Brain microvascular endothelial cell (primary cell): ENCODE measurements around the gene KIAA1217.

Experiments
- DNase-seq: peaks from one replicate; pipeline ENCODE4 v3.0.0-alpha.2; 2020
- H3K27ac ChIP-seq: fragments of 250-450 bp; sonication (Bioruptor Pico); 2 replicates; pipeline ENCODE4 v1.5.1; 2020; ENCODE audit warnings: mild to moderate bottlenecking, moderate library complexity
- H3K27me3 ChIP-seq: fragments of 250-450 bp; sonication (Bioruptor Pico); replicated peaks from 2 replicates; pipeline ENCODE4 v1.5.1; 2020; ENCODE audit warnings: mild to moderate bottlenecking
- H3K36me3 ChIP-seq: fragments of 250-450 bp; sonication (Bioruptor Pico); replicated peaks from 2 replicates; pipeline ENCODE4 v1.5.1; 2020; ENCODE audit warnings: mild to moderate bottlenecking
- H3K4me3 ChIP-seq: 2 replicates; pipeline ENCODE4 v1.5.1; 2011; ENCODE audit warnings: low read depth, mild to moderate bottlenecking, control low read depth, low read length, moderate library complexity
- CTCF ChIP-seq: IDR thresholded peaks from 2 replicates; pipeline ENCODE4 v1.5.1; 2011; ENCODE audit warnings: low read depth, mild to moderate bottlenecking, moderate library complexity, low read length, control low read depth, inconsistent platforms; ENCODE audit errors: missing control alignments
- in situ Hi-C: cut with HindIII; loops from 2 replicates; pipeline ENCODE4 v1.10.0; 2017; ENCODE audit warnings: low sequenced_read_pairs, low pct_ligation_motif_present

Gene KIAA1217

DNA sequence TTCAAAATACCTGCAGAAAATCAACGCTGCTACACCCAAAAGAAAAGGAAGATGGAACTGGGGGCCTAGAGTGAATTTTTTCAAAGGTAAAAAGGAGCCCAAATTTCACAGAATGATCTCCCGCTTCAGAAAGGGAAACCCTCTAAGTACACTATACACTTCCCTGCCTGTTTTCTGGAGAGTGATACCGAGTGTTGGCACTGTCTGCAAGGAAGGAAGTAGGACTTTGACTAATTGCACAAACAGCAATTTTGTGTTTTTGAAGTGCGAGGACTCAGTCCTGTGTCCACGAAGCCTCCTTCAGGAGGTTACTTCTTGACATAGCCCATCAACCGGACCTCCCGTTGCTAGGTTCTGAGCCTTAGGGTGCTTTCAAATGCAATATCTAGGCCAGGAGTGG, 106.3 kb downstream of the KIAA1217 start:
- no peaks in the 10 kb centered on the region for H3K36me3 ChIP-seq
- in situ Hi-C loops: no loop called here
- no peaks in the 10 kb centered on the region for H3K27me3 ChIP-seq
- H3K27ac ChIP-seq: no peak overlapping the region
- no peak overlapping the region for H3K4me3 ChIP-seq
- no peak for DNase-seq
- TF ChIP-seq CTCF: no peak

DNA sequence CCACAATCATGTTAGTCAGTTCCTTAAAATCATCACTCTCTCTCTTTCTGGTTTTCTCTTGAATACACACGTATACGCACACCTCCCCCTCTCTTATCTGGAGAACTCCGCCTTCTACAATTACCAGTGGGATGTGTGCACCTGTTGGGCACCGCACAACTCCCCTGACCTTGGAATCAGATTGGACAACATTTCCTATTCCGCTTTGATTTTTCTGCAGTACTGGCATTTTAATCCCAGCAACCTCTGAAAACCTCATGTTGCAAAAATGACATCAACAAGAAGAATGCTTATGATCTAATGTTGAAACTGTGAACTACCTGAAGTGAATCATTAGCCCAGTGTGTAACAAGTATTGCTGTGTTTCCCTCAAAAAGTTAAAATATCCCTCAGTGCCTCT, 109.6 kb downstream of the KIAA1217 start:
- DNase-seq: no peak
- no peaks in the 10 kb centered on the region for H3K36me3 ChIP-seq
- no peak overlapping the region for H3K4me3 ChIP-seq
- in situ Hi-C loops: no loop called here
- no peak for TF ChIP-seq CTCF
- H3K27ac ChIP-seq: no peak overlapping the region
- H3K27me3 ChIP-seq: no peaks in the 10 kb centered on the region

GRCh38 chr10:24320373-24320772, 111.4 kb downstream of the KIAA1217 start:
- Histone ChIP-seq H3K36me3 (no peaks in the 10 kb centered on the region), H3K27me3 (no peaks in the 10 kb centered on the region), H3K27ac (no peak overlapping the region), H3K4me3 (no peak overlapping the region)
- no peak for TF ChIP-seq CTCF
- no peak for DNase-seq
- in situ Hi-C loops: no loop called here

- H3K27ac ChIP-seq: no peak overlapping the region
- no peak for TF ChIP-seq CTCF
- H3K4me3 ChIP-seq: no peak overlapping the region
- H3K27me3 ChIP-seq: no peaks in the 10 kb centered on the region
- no peaks in the 10 kb centered on the region for H3K36me3 ChIP-seq
- DNase-seq: no peak
- in situ Hi-C loops: no loop called here
These were observed 115.7 kb downstream of the KIAA1217 start for GRCh38 chr10:24324651-24325050.

GRCh38 chr10:24331457-24331856, 122.5 kb downstream of the KIAA1217 start:
- Histone ChIP-seq H3K27me3 (no peaks in the 10 kb centered on the region), H3K4me3 (no peak overlapping the region), H3K27ac (no peak overlapping the region), H3K36me3 (no peaks in the 10 kb centered on the region)
- peak; percentile 40 for DNase-seq
- TF ChIP-seq CTCF: no peak
- in situ Hi-C loops: no loop called here

- DNase-seq: peak; percentile 43
- Histone ChIP-seq H3K27ac (peak overlapping the region; percentile 50), H3K4me3 (no peak overlapping the region), H3K27me3 (no peaks in the 10 kb centered on the region), H3K36me3 (no peaks in the 10 kb centered on the region)
- no peak for TF ChIP-seq CTCF
- in situ Hi-C loops: no loop called here
These were observed 124.8 kb downstream of the KIAA1217 start for GRCh38 chr10:24333736-24334135.
